ENCODE data around the gene PADI4. TPM values are rescaled to one million over a fixed set of nuclear protein-coding genes. Genes with fewer than 3 reads are reported as not detected.
"Not testable (repeated sequence)": the region's sequence is repeated elsewhere in the genome, so short reads cannot be mapped to it uniquely, and the experiment has no call there.

The PADI4 gene
- total RNA-seq, 3 donors from 2014 or later (not counting 1 experiment from before 2014, with no cell fraction given), result 1.4 to 11.6 (median 1.7) TPM

GRCh38 chr1:17405898-17406759 lies 98.1 kb downstream of the PADI4 start:
- Mint-ChIP-seq H3K36me3 (peaks cover 11% of the 10 kb centered on the region), H3K9me3 (no peaks in the 10 kb centered on the region), H3K27me3 (ENCODE audit: low read depth in 2 of 2) (no peaks in the 10 kb centered on the region), H3K4me1 (peaks cover 5 to 6% of the 10 kb centered on the region in 2 donors), H3K27ac (peak overlapping the region in 1 of 2 donors; percentile 67), H3K4me3 (no peak overlapping the region)
- intact Hi-C loops (cut with micrococcal nuclease), result no loop called here
- H3K27me3 ChIP-seq (ENCODE audit: control insufficient read depth, insufficient read depth, low read length), result no peaks in the 10 kb centered on the region
- no peak overlapping the region for H3K27ac ChIP-seq (ENCODE audit: low read length)
- H3K4me1 ChIP-seq (ENCODE audit: control insufficient read depth, insufficient read depth, low read length), result no peaks in the 10 kb centered on the region
- TF ChIP-seq, protein P1, sequence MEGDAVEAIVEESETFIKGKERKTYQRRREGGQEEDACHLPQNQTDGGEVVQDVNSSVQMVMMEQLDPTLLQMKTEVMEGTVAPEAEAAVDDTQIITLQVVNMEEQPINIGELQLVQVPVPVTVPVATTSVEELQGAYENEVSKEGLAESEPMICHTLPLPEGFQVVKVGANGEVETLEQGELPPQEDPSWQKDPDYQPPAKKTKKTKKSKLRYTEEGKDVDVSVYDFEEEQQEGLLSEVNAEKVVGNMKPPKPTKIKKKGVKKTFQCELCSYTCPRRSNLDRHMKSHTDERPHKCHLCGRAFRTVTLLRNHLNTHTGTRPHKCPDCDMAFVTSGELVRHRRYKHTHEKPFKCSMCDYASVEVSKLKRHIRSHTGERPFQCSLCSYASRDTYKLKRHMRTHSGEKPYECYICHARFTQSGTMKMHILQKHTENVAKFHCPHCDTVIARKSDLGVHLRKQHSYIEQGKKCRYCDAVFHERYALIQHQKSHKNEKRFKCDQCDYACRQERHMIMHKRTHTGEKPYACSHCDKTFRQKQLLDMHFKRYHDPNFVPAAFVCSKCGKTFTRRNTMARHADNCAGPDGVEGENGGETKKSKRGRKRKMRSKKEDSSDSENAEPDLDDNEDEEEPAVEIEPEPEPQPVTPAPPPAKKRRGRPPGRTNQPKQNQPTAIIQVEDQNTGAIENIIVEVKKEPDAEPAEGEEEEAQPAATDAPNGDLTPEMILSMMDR (IDR thresholded peaks at IDR 0.05), result peak; percentile 60
- no peaks in the 10 kb centered on the region for H3K9me3 ChIP-seq (ENCODE audit: control insufficient read depth, insufficient read depth, low read length)
- WGBS (ENCODE audit: insufficient coverage), result 61% methylated on average over 13 of the region's 15 CpGs
- peaks cover 31% of the 10 kb centered on the region for H3K36me3 ChIP-seq (ENCODE audit: control insufficient read depth, insufficient read depth, low read length)
- ATAC-seq (peak; percentile 81 to 84 (median 82)), DNase-seq (peak; percentile 37 to 59)
- H3K4me3 ChIP-seq (ENCODE audit: low read length), result no peak overlapping the region

- peaks cover 11% of the 10 kb centered on the region for H3K36me3 Mint-ChIP-seq
- H3K4me3 ChIP-seq (ENCODE audit: low read length); H3K9me3 Mint-ChIP-seq; H3K4me1 ChIP-seq (ENCODE audit: control insufficient read depth, insufficient read depth, low read length); intact Hi-C loops (cut with micrococcal nuclease); H3K4me3 Mint-ChIP-seq; H3K4me1 Mint-ChIP-seq; H3K27ac ChIP-seq (ENCODE audit: low read length); DNase-seq; ATAC-seq; H3K27me3 ChIP-seq (ENCODE audit: control insufficient read depth, insufficient read depth, low read length); H3K9me3 ChIP-seq (ENCODE audit: control insufficient read depth, insufficient read depth, low read length); H3K27me3 Mint-ChIP-seq (ENCODE audit: low read depth in 2 of 2): not testable (repeated sequence)
- WGBS (ENCODE audit: insufficient coverage), result 92% methylated on average over 15 of the region's 16 CpGs
- H3K36me3 ChIP-seq (ENCODE audit: control insufficient read depth, insufficient read depth, low read length), result peaks cover 36% of the 10 kb centered on the region
- H3K27ac Mint-ChIP-seq, result peak overlapping the region; percentile 50 to 67
These were observed 98.9 kb downstream of the PADI4 start for GRCh38 chr1:17406760-17407475.

DNA sequence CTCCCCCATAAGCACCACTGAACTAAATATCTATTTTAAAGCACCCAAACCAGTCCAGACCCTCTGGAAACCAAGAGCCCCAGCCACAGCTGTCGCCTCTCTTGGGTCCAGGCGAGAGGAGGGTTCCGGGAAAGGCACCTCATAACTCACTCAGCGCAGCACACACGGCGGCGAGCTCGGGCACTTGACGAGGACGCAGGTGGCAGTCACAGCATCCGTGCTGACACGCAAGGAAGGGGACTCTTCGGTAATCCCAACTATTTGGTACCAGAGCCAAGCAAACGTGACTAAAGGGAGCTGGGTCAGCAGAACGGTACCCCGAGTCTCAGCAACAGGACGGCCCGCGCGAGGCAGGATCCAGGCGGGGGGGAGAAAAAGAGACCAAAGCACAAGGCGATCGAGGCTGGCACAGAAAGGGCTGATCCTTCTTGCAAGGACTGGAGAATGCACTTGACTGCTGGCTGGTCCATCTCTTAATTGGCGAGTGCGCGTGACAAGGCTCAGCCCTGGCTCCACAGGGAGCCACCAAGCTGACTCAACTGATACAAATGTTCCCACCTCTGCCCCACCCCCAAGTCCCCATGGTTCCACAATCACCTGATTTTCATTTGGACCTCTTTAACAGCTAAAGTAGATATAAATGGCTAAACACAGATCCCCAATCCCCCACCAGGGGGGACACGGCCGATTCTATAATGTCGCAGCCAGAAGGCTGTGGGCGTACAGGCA lies 100.0 kb downstream of the PADI4 start:
- H3K36me3 ChIP-seq (ENCODE audit: control insufficient read depth, insufficient read depth, low read length), result peaks cover 47% of the 10 kb centered on the region
- H3K9me3 Mint-ChIP-seq; intact Hi-C loops (cut with micrococcal nuclease); DNase-seq; H3K4me3 ChIP-seq (ENCODE audit: low read length); H3K27ac ChIP-seq (ENCODE audit: low read length); H3K4me3 Mint-ChIP-seq; H3K27me3 ChIP-seq (ENCODE audit: control insufficient read depth, insufficient read depth, low read length); H3K27me3 Mint-ChIP-seq (ENCODE audit: low read depth in 2 of 2); ATAC-seq; H3K9me3 ChIP-seq (ENCODE audit: control insufficient read depth, insufficient read depth, low read length); H3K4me1 ChIP-seq (ENCODE audit: control insufficient read depth, insufficient read depth, low read length): not testable (repeated sequence)
- Mint-ChIP-seq H3K27ac (peak overlapping the region in 1 of 2 donors; percentile 67), H3K4me1 (peaks cover 11 to 12% of the 10 kb centered on the region in 2 donors), H3K36me3 (peaks cover 14% of the 10 kb centered on the region)
- WGBS (ENCODE audit: insufficient coverage), result 96% methylated on average over 30 of the region's 30 CpGs

GRCh38 chr1:17409391-17409811 lies 101.4 kb downstream of the PADI4 start:
- intact Hi-C loops (cut with micrococcal nuclease), result no loop called here
- Histone ChIP-seq H3K9me3 (ENCODE audit: control insufficient read depth, insufficient read depth, low read length) (no peaks in the 10 kb centered on the region), H3K4me1 (ENCODE audit: control insufficient read depth, insufficient read depth, low read length) (peaks cover 9% of the 10 kb centered on the region), H3K36me3 (ENCODE audit: control insufficient read depth, insufficient read depth, low read length) (peaks cover 59% of the 10 kb centered on the region), H3K27ac (ENCODE audit: low read length) (no peak overlapping the region), H3K4me3 (ENCODE audit: low read length) (no peak overlapping the region), H3K27me3 (ENCODE audit: control insufficient read depth, insufficient read depth, low read length) (no peaks in the 10 kb centered on the region)
- DNase-seq (no peak), ATAC-seq (no peak)
- Mint-ChIP-seq H3K27ac (no peak overlapping the region), H3K9me3 (no peaks in the 10 kb centered on the region), H3K4me1 (peaks cover 17 to 18% of the 10 kb centered on the region in 2 donors), H3K27me3 (ENCODE audit: low read depth in 2 of 2) (no peaks in the 10 kb centered on the region), H3K36me3 (peaks cover 19% of the 10 kb centered on the region), H3K4me3 (no peak overlapping the region)
- TF ChIP-seq, protein P1 (IDR thresholded peaks at IDR 0.05), result no peak
- WGBS (ENCODE audit: insufficient coverage), result 97% methylated on average over 10 of the region's 10 CpGs
